ENCODE results near the gene ITPRID1.

Gene ITPRID1

DNA sequence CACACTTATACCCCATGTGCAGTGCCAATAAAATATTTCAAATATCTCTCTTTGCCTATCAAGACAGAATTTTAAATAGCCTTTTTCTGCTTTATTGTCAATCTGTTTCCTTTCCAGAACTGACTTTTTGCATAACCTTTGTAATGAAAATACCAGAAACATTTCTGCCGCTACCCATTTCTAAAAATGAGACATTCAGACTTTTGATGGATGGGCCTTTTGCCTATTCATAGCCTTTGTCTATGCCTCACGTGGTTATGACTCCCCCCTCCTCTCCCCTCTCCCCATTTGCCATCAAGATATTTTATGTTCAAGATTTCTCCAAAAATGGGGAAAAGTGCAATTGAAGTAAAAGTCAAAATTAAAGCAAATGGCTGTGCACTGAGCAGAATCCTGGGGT, 179.0 kb downstream of the ITPRID1 start:
- no peak for DNase-seq (ENCODE audit: low read depth in 1 of 2, low spot score in 1 of 2)

DNA sequence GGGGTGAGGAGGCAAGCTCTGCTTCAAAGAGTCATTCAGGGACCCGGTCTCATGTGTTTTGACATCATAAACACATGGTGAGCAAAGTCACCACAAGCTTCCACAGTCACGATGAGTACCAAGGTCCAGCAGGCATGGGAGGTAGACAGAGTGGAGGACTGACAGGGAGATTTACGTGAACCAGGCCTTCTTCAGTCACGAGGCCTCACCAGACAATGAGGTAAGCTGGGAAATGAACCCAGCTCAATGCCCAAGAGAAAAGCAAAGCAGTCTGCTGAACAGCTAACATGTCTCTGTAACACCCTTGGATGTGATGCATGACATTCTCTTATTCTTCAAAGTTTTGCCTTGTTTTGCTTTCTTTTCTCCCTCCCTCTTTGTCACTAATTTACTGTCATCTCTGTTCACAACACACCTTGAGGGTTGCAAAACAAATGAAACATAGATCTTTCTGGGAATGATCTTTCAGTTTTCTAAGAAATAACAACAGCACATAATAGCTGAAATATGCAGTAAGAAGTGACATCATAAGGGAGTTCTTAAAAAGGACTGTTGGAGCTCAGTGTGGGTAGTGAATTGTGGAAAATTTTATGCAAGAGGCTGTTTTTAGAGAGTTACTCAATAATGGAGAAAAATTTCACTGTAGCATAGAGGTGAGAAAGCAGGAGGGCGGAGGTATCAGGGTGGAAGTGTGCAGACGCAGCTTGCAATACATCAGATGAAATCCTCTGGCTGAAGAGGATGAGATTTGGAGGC, 182.1 kb downstream of the ITPRID1 start:
- no peak for DNase-seq (ENCODE audit: low read depth in 1 of 2, low spot score in 1 of 2)

GRCh38 chr7:31699050-31699449, 185.2 kb downstream of the ITPRID1 start:
- DNase-seq (ENCODE audit: low read depth in 1 of 2, low spot score in 1 of 2): no peak

GRCh38 chr7:31702354-31702753, 188.5 kb downstream of the ITPRID1 start:
- no peak for DNase-seq (ENCODE audit: low read depth in 1 of 2, low spot score in 1 of 2)

DNA sequence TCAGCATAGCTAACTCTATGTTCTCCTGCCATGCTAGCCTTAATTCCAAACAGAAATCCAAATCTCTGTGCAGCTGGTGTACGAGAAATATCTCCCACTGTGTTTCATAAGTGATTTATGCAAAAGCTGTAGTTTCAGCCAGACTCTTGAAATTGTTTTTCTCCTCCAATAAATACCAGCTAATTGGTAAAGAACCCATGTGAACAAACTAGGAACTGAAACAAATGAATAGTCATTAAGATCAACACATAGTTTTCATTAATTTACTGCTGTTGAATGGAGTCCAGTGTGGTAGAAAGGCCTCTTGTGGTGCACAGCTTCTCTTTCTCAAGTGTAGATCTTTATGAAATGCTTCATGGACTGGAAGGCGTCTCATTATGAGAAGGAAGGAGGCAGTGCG, 191.5 kb downstream of the ITPRID1 start:
- no peak for DNase-seq (ENCODE audit: low read depth in 1 of 2, low spot score in 1 of 2)

DNA sequence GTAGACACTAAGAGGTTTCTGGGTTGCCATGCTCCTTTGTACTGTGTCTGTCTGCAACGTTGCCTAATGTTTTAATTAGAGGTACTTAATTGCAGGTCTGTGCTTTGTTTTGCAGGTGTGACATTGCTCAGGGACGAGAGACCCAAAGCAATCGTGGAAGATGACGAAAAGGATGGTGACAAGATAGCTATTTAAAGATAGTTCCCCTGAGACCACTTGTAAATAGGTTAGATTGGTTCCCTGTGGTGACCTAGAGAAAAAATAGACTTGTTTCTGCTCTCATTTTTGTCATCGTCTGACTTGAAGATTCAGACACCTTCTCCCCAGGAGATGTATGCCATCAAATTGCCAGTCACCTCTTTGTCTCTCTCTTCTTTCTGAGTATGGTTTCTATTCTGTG, 193.2 kb downstream of the ITPRID1 start:
- no peak for DNase-seq (ENCODE audit: low read depth in 1 of 2, low spot score in 1 of 2)

Measured in activated T-helper 1 cell treated with anti-CD3 and anti-CD28 coated beads, Interleukin-2, amount 50 U/mL, for 16 hours (primary cell).